Thyroid gland (tissue), 4 donors: ENCODE measurements around the gene EEFSEC. TPM values are rescaled to one million over a fixed set of nuclear protein-coding genes. Genes with fewer than 3 reads are reported as not detected.

Experiments
- DNase-seq, 2 donors: peaks; one replicate each; pipeline ENCODE4 v3.0.0-alpha.2; 2019
- H3K27ac ChIP-seq, 3 donors: fragments of 200-600 bp; sonication (generic); 1 replicate in 2 of 3; 2 replicates in 1 of 3; pipeline ENCODE4 v1.5.1; 2016 to 2019; ENCODE audit warnings: mild to moderate bottlenecking in 1 of 3, moderate library complexity in 1 of 3
- H3K27me3 ChIP-seq: fragments of 200-600 bp; sonication (generic); one replicate; pipeline ENCODE4 v1.5.1; 2019
- H3K36me3 ChIP-seq, 2 donors: fragments of 200-600 bp; sonication (generic); one replicate each; pipeline ENCODE4 v1.5.1; 2016 to 2019
- H3K4me1 ChIP-seq, 2 donors: fragments of 200-600 bp; sonication (generic); one replicate each; pipeline ENCODE4 v1.5.1; 2017 to 2019
- H3K4me3 ChIP-seq, 3 donors: fragments of 200-600 bp; sonication (generic); replicated peaks in 1 of 3; 1 replicate in 2 of 3; 2 replicates in 1 of 3; pipeline ENCODE4 v1.5.1; 2016; ENCODE audit warnings: mild to moderate bottlenecking in 1 of 3
- H3K9me3 ChIP-seq: fragments of 200-600 bp; sonication (generic); one replicate; pipeline ENCODE4 v1.5.1; 2017
- POLR2A ChIP-seq, 2 donors: fragments of 450-650 bp; IDR thresholded peaks; one replicate each; pipeline ENCODE4 v1.6.1; 2017; ENCODE audit warnings: antibody characterized with exemption in 2 of 2, mild to moderate bottlenecking in 2 of 2, moderate library complexity in 1 of 2
- WGBS, 2 donors: methylation state at CpG; one replicate each; pipeline ENCODE4 v1.1.5; 2017; 5-methylcytosine and 5-hydroxymethylcytosine counted together
- intact Hi-C: fragments of 100-400 bp; cut with DNase I; formaldehyde crosslinking; loops from one replicate; pipeline ENCODE4 v1.15.1; 2023
- total RNA-seq, 4 donors: library from RNA; depleted of rRNA; stranded (reverse); fragments of >200 nt; gene quantifications; one replicate each; pipeline ENCODE4 v1.2.3, GENCODE V29; 2016
- TF ChIP-seq, protein P1 (sequence below), 6 experiments: fragments of 200-600 bp in 3 of 6; fragments of 450-650 bp in 3 of 6; sonication (generic) in 3 of 6; IDR thresholded peaks; one replicate each; pipeline ENCODE4 v1.5.1; 2016 to 2019; ENCODE audit warnings: antibody characterized with exemption in 6 of 6, mild to moderate bottlenecking in 2 of 6, inconsistent platforms in 1 of 6, moderate library complexity in 1 of 6

EEFSEC gene
- total RNA-seq, 4 donors from 2014 or later: 13.3 to 26.6 (median 21.7) TPM

DNA sequence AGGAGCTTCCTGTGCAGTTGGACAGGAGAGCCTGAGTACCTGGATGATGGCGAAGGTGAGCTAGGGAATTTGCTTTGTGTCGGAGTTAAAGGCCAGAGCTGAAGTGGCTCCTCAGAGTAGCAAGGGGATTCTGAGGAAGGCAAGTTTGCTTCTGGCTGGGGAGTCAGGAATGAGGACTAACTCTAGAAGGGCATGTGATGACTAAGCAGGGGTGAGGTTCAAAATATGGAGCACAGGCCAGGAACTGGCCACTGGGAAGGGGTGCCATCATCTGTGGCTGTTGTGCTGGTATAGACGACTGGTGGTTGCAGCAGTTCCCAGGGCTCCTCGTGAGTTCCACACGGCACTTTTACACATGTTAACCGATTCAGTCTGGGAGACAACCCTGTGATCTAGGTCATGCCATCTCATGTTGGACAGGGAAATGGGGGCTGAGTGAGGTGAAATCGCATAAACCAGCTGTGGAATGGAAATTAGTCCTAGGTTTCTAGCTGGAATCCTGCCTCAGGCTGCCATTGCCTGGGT lies 100.8 kb downstream of the EEFSEC start:
- no peaks in the 10 kb centered on the region for H3K9me3 ChIP-seq
- no peak for DNase-seq
- TF ChIP-seq, protein P1, sequence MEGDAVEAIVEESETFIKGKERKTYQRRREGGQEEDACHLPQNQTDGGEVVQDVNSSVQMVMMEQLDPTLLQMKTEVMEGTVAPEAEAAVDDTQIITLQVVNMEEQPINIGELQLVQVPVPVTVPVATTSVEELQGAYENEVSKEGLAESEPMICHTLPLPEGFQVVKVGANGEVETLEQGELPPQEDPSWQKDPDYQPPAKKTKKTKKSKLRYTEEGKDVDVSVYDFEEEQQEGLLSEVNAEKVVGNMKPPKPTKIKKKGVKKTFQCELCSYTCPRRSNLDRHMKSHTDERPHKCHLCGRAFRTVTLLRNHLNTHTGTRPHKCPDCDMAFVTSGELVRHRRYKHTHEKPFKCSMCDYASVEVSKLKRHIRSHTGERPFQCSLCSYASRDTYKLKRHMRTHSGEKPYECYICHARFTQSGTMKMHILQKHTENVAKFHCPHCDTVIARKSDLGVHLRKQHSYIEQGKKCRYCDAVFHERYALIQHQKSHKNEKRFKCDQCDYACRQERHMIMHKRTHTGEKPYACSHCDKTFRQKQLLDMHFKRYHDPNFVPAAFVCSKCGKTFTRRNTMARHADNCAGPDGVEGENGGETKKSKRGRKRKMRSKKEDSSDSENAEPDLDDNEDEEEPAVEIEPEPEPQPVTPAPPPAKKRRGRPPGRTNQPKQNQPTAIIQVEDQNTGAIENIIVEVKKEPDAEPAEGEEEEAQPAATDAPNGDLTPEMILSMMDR (IDR thresholded peaks at IDR 0.05): no peak
- 96% methylated on average over 7 of the region's 7 CpGs for WGBS, 2 donors
- no peak overlapping the region for H3K4me3 ChIP-seq
- intact Hi-C loops: no loop called here
- H3K27me3 ChIP-seq: no peaks in the 10 kb centered on the region
- no peak overlapping the region for H3K27ac ChIP-seq
- no peaks in the 10 kb centered on the region for H3K36me3 ChIP-seq
- H3K4me1 ChIP-seq: no peaks in the 10 kb centered on the region

DNA sequence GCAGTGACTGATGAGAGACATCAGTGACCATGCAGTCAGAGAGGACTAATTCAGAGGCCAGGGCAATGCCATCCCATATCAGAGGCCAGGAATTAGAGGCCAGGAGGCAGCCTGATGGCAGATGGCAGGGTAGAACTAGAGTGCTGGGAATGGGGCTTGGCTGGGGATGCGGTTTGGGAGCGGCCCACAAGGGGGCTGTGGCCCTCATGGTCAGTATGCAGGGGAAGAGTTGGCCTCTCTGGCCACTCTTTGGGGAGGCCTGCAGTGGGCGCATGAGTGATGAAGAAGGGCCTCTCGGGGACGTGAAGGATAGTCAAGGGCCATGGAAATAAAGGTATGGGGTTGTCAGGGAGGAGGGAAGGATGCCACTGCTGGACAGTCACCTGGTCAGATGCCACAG lies 101.7 kb downstream of the EEFSEC start:
- intact Hi-C loops: no loop called here
- no peak overlapping the region for H3K4me3 ChIP-seq
- no peak overlapping the region for H3K27ac ChIP-seq
- H3K9me3 ChIP-seq: no peaks in the 10 kb centered on the region
- no peaks in the 10 kb centered on the region for H3K4me1 ChIP-seq
- 97 to 98% methylated on average over 5 of the region's 5 CpGs for WGBS, 2 donors
- no peak for DNase-seq
- no peak for TF ChIP-seq POLR2A (IDR thresholded peaks at IDR 0.05)
- TF ChIP-seq, protein P1 (IDR thresholded peaks at IDR 0.05): no peak
- H3K27me3 ChIP-seq: no peaks in the 10 kb centered on the region
- H3K36me3 ChIP-seq: no peaks in the 10 kb centered on the region

DNA sequence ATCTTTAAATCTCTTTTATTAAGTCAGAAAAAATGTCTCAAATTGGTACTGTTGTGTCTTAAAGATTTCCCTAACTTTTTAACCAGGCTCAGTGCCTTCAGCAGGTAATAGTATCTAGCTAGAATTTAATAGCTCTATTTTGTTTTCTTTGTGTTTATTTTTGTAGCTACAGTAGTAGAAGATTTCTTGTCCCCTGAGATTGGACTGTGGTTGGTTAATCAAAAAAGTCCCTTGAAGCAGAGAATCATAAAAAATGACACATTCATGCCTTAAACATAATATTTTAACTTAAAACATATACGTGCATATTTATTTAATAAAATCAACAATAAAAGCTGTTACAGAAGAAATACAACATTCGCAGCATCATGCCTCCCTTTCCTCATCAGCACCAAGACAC lies 102.8 kb downstream of the EEFSEC start:
- no peak for DNase-seq
- H3K4me3 ChIP-seq: no peak overlapping the region
- H3K27me3 ChIP-seq: no peaks in the 10 kb centered on the region
- H3K9me3 ChIP-seq: no peaks in the 10 kb centered on the region
- intact Hi-C loops: no loop called here
- 92% methylated on average over 2 of the region's 2 CpGs for WGBS, 2 donors
- H3K4me1 ChIP-seq: no peaks in the 10 kb centered on the region
- H3K27ac ChIP-seq: no peak overlapping the region
- H3K36me3 ChIP-seq: no peaks in the 10 kb centered on the region
- no peak for TF ChIP-seq POLR2A (IDR thresholded peaks at IDR 0.05)
- TF ChIP-seq, protein P1 (IDR thresholded peaks at IDR 0.05): no peak

DNA sequence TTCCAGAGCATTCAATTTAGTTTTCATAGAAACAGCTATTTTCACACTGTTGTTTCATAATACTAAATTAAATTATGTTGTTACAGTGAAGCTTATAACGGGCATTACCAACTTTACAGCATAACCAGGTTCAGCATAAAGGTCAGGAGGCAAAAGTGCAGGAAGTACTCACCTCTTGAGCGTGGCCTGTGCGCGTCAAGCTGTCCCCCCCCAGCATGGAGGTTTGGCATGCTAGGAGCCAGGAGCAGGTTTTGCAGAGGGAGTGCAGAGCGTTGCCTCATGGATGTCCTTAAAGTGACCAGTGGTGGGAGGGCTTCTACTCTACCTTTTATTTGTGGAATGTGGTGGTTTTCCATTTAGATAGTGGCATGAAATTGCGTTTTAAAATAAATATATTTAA lies 104.4 kb downstream of the EEFSEC start:
- Histone ChIP-seq H3K9me3 (no peaks in the 10 kb centered on the region), H3K27ac (no peak overlapping the region), H3K27me3 (no peaks in the 10 kb centered on the region), H3K4me1 (no peaks in the 10 kb centered on the region), H3K36me3 (no peaks in the 10 kb centered on the region), H3K4me3 (no peak overlapping the region)
- TF ChIP-seq POLR2A (IDR thresholded peaks at IDR 0.05): no peak
- TF ChIP-seq, protein P1 (IDR thresholded peaks at IDR 0.05): no peak
- intact Hi-C loops: no loop called here
- 94 to 96% methylated on average over 6 of the region's 6 CpGs for WGBS, 2 donors
- DNase-seq: no peak

DNA sequence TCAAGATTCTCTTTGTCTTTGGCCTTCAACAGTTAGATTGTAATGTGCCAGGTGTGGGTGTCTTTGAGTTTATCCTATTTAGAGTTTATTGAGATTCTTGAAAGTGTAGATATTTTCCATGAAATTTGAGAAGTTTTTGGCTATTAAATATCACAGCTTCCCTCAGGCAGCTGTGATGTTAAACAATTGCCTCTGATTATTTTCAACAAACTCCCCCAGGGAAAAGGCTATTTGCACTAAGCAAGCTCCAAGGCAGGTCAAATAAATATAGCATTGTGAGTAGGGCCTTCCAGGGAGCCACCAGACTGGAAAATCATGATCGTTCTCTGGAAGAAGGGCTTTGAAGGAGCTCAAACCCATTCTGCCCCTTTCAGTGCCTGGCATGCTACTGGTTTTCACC lies 107.0 kb downstream of the EEFSEC start:
- Histone ChIP-seq H3K4me1 (peaks cover 6 to 7% of the 10 kb centered on the region in 2 donors), H3K9me3 (no peaks in the 10 kb centered on the region), H3K27ac (no peak overlapping the region), H3K27me3 (no peaks in the 10 kb centered on the region), H3K36me3 (no peaks in the 10 kb centered on the region), H3K4me3 (no peak overlapping the region)
- TF ChIP-seq POLR2A (IDR thresholded peaks at IDR 0.05): no peak
- TF ChIP-seq, protein P1 (IDR thresholded peaks at IDR 0.05): no peak
- WGBS, 2 donors: 38 to 57% methylated on average over 1 of the region's 1 CpG
- intact Hi-C loops: no loop called here
- no peak for DNase-seq
